H1 (cell line): ENCODE measurements around the gene CCIN. TPM values are rescaled to one million over a fixed set of nuclear protein-coding genes. Genes with fewer than 3 reads are reported as not detected.

Experiments used
- HDAC2 ChIP-seq, 2 experiments: fragments of 300-600 bp in 1 of 2; sonication (generic) in 1 of 2; IDR thresholded peaks; 2 replicates each; pipeline ENCODE4 v1.6.1; 2011 to 2012; ENCODE audit warnings: low read depth in 2 of 2, low read length in 2 of 2, mild to moderate bottlenecking in 2 of 2, moderate library complexity in 2 of 2, borderline replicate concordance in 1 of 2, inconsistent platforms in 1 of 2
- JUND ChIP-seq: IDR thresholded peaks from 2 replicates; pipeline ENCODE4 v1.6.1; 2011; ENCODE audit warnings: mild to moderate bottlenecking, improper control_type of control experiment, low read length
- NRF1 ChIP-seq: IDR thresholded peaks from 2 replicates; pipeline ENCODE4 v1.6.1; 2011; ENCODE audit warnings: mild to moderate bottlenecking, low read depth, low read length, improper control_type of control experiment
- POU5F1 ChIP-seq: IDR thresholded peaks from 2 replicates; pipeline ENCODE4 v1.6.1; 2011; ENCODE audit warnings: low read depth, mild to moderate bottlenecking, low read length, moderate library complexity
- SP1 ChIP-seq: IDR thresholded peaks from 2 replicates; pipeline ENCODE4 v1.6.1; 2011; ENCODE audit warnings: low read depth, low read length
- SP4 ChIP-seq: IDR thresholded peaks from 2 replicates; pipeline ENCODE4 v1.6.1; 2012; ENCODE audit warnings: low read length, inconsistent platforms
- TAF1 ChIP-seq: IDR thresholded peaks from 2 replicates; pipeline ENCODE4 v1.6.1; 2011; ENCODE audit warnings: mild to moderate bottlenecking, low read depth, low read length
- TCF12 ChIP-seq: IDR thresholded peaks from 2 replicates; pipeline ENCODE4 v1.6.1; 2011; ENCODE audit warnings: low read depth, mild to moderate bottlenecking, low read length
- polyA plus RNA-seq, 7 experiments: library from polyadenylated mRNA; depleted of rRNA in 3 of 7; stranded (reverse) in 5 of 7; unstranded in 2 of 7; fragments of >200 nt in 5 of 7; fragments of 200-250 nt in 2 of 7; gene quantifications; 1 replicate in 5 of 7; 2 replicates in 1 of 7; 4 replicates in 1 of 7; pipeline versions ENCODE4 v1.2.1 to v1.2.3, GENCODE V29; 2011 to 2013; ENCODE audit warnings: missing spikeins in 2 of 7, mixed read lengths in 2 of 7
- total RNA-seq: library from RNA; stranded (reverse); fragmentation: NEBNext Ultra II Directional; extraction: Animal tissue kit (Norgen Biotek cat#: 25700); gene quantifications from 2 replicates; pipeline ENCODE4 v1.2.1, GENCODE V29; 2021
- TF ChIP-seq, protein P1 (sequence below): fragments of 300-600 bp; sonication (generic); IDR thresholded peaks from 2 replicates; pipeline ENCODE4 v1.7.1; 2012; ENCODE audit warnings: low read length, moderate library complexity, mild to moderate bottlenecking, inconsistent platforms; ENCODE audit not compliant: insufficient replicate concordance
- TF ChIP-seq, protein P2 (sequence below): IDR thresholded peaks from 2 replicates; pipeline ENCODE4 v1.6.1; 2012; ENCODE audit warnings: inconsistent platforms

CCIN gene
- total and polyA plus RNA-seq, 2 of the 8 experiments (the other 6 are each of a cell fraction or from before 2014, with no cell fraction given): 0.19 to 0.21 TPM

DNA sequence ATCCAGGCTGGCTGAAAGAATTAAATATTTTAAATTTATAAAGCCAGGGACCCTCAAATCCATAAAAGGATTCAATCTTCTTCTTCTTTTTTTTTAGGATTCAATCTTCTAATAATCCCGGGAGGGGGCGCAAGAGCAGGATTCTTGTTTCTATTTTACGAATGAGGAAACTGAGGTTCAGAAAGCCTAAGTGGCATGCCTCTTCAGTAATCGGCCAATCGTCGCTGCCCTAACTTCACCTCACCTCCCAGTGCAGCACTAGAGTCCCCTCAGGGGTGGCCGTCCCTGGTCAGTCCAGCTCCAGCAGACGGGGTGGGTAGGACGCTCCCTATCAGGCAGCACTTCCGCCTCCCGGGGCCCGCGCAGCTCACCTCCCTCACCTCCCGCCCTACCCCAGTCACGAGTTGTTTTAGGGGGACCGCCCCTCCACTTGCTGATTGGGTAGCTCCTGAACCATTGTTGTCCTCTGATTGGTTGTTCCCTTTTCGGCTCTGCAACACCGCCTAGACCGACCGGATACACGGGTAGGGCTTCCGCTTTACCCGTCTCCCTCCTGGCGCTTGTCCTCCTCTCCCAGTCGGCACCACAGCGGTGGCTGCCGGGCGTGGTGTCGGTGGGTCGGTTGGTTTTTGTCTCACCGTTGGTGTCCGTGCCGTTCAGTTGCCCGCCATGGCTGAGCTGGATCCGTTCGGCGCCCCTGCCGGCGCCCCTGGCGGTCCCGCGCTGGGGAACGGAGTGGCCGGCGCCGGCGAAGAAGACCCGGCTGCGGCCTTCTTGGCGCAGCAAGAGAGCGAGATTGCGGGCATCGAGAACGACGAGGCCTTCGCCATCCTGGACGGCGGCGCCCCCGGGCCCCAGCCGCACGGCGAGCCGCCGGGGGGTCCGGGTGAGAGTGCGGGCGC lies 21.5 kb downstream of the CCIN start, which contains the start of gene CLTA (continued):
- TF ChIP-seq, protein P1, sequence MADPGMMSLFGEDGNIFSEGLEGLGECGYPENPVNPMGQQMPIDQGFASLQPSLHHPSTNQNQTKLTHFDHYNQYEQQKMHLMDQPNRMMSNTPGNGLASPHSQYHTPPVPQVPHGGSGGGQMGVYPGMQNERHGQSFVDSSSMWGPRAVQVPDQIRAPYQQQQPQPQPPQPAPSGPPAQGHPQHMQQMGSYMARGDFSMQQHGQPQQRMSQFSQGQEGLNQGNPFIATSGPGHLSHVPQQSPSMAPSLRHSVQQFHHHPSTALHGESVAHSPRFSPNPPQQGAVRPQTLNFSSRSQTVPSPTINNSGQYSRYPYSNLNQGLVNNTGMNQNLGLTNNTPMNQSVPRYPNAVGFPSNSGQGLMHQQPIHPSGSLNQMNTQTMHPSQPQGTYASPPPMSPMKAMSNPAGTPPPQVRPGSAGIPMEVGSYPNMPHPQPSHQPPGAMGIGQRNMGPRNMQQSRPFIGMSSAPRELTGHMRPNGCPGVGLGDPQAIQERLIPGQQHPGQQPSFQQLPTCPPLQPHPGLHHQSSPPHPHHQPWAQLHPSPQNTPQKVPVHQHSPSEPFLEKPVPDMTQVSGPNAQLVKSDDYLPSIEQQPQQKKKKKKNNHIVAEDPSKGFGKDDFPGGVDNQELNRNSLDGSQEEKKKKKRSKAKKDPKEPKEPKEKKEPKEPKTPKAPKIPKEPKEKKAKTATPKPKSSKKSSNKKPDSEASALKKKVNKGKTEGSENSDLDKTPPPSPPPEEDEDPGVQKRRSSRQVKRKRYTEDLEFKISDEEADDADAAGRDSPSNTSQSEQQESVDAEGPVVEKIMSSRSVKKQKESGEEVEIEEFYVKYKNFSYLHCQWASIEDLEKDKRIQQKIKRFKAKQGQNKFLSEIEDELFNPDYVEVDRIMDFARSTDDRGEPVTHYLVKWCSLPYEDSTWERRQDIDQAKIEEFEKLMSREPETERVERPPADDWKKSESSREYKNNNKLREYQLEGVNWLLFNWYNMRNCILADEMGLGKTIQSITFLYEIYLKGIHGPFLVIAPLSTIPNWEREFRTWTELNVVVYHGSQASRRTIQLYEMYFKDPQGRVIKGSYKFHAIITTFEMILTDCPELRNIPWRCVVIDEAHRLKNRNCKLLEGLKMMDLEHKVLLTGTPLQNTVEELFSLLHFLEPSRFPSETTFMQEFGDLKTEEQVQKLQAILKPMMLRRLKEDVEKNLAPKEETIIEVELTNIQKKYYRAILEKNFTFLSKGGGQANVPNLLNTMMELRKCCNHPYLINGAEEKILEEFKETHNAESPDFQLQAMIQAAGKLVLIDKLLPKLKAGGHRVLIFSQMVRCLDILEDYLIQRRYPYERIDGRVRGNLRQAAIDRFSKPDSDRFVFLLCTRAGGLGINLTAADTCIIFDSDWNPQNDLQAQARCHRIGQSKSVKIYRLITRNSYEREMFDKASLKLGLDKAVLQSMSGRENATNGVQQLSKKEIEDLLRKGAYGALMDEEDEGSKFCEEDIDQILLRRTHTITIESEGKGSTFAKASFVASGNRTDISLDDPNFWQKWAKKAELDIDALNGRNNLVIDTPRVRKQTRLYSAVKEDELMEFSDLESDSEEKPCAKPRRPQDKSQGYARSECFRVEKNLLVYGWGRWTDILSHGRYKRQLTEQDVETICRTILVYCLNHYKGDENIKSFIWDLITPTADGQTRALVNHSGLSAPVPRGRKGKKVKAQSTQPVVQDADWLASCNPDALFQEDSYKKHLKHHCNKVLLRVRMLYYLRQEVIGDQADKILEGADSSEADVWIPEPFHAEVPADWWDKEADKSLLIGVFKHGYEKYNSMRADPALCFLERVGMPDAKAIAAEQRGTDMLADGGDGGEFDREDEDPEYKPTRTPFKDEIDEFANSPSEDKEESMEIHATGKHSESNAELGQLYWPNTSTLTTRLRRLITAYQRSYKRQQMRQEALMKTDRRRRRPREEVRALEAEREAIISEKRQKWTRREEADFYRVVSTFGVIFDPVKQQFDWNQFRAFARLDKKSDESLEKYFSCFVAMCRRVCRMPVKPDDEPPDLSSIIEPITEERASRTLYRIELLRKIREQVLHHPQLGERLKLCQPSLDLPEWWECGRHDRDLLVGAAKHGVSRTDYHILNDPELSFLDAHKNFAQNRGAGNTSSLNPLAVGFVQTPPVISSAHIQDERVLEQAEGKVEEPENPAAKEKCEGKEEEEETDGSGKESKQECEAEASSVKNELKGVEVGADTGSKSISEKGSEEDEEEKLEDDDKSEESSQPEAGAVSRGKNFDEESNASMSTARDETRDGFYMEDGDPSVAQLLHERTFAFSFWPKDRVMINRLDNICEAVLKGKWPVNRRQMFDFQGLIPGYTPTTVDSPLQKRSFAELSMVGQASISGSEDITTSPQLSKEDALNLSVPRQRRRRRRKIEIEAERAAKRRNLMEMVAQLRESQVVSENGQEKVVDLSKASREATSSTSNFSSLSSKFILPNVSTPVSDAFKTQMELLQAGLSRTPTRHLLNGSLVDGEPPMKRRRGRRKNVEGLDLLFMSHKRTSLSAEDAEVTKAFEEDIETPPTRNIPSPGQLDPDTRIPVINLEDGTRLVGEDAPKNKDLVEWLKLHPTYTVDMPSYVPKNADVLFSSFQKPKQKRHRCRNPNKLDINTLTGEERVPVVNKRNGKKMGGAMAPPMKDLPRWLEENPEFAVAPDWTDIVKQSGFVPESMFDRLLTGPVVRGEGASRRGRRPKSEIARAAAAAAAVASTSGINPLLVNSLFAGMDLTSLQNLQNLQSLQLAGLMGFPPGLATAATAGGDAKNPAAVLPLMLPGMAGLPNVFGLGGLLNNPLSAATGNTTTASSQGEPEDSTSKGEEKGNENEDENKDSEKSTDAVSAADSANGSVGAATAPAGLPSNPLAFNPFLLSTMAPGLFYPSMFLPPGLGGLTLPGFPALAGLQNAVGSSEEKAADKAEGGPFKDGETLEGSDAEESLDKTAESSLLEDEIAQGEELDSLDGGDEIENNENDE: no peak
- peak in 1 of 2 experiments; percentile 26; a peak in 1 of 4 replicates for TF ChIP-seq HDAC2 (IDR thresholded peaks at IDR 0.05; ENCODE audit: borderline replicate concordance in 1 of 2, low read depth in 2 of 2, low read length in 2 of 2)
- TF ChIP-seq SP1: peak; percentile 71
- TF ChIP-seq JUND: no peak
- peak; percentile 95 for TF ChIP-seq TAF1
- TF ChIP-seq SP4: peak; percentile 29; the same call in 1 of the 2 replicates
- no peak for TF ChIP-seq POU5F1
- no peak for TF ChIP-seq TCF12
- peak; percentile 23; the same call in 1 of the 2 replicates for TF ChIP-seq NRF1
- TF ChIP-seq, protein P2, sequence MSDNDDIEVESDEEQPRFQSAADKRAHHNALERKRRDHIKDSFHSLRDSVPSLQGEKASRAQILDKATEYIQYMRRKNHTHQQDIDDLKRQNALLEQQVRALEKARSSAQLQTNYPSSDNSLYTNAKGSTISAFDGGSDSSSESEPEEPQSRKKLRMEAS: peak; percentile 45; the same call in 1 of the 2 replicates
